ENCODE measurements around the gene DHX35. TPM values are rescaled to one million over a fixed set of nuclear protein-coding genes. Genes with fewer than 3 reads are reported as not detected.

The DHX35 gene
- total RNA-seq, 1 donor = 8.9 TPM

GRCh38 chr20:38947931-38948362 is 14.2 kb upstream of the DHX35 start:
- DNase-seq (ENCODE audit: low read depth) = no peak
- no peak overlapping the region for H3K4me3 ChIP-seq (ENCODE audit: low read depth, low read length)
- TF ChIP-seq CTCF (IDR thresholded peaks at IDR 0.05; ENCODE audit: insufficient read depth, low read length) = no peak

GRCh38 chr20:38950254-38950653 is 11.9 kb upstream of the DHX35 start:
- TF ChIP-seq CTCF (IDR thresholded peaks at IDR 0.05; ENCODE audit: insufficient read depth, low read length) = no peak
- no peak overlapping the region for H3K4me3 ChIP-seq (ENCODE audit: low read depth, low read length)
- no peak for DNase-seq (ENCODE audit: low read depth)

GRCh38 chr20:38951611-38952010 is 10.5 kb upstream of the DHX35 start:
- TF ChIP-seq CTCF (IDR thresholded peaks at IDR 0.05; ENCODE audit: insufficient read depth, low read length) = no peak
- no peak overlapping the region for H3K4me3 ChIP-seq (ENCODE audit: low read depth, low read length)
- no peak for DNase-seq (ENCODE audit: low read depth)

GRCh38 chr20:38952153-38952552 is 10.0 kb upstream of the DHX35 start:
- no peak for TF ChIP-seq CTCF (IDR thresholded peaks at IDR 0.05; ENCODE audit: insufficient read depth, low read length)
- no peak overlapping the region for H3K4me3 ChIP-seq (ENCODE audit: low read depth, low read length)
- no peak for DNase-seq (ENCODE audit: low read depth)

- H3K4me3 ChIP-seq (ENCODE audit: low read depth, low read length) = no peak overlapping the region
- DNase-seq (ENCODE audit: low read depth) = no peak
- no peak for TF ChIP-seq CTCF (IDR thresholded peaks at IDR 0.05; ENCODE audit: insufficient read depth, low read length)
Observed at GRCh38 chr20:38953630-38954340, 8.4 kb upstream of the DHX35 start.

GRCh38 chr20:38957235-38957876 is 4.8 kb upstream of the DHX35 start:
- TF ChIP-seq CTCF (IDR thresholded peaks at IDR 0.05; ENCODE audit: insufficient read depth, low read length) = no peak
- H3K4me3 ChIP-seq (ENCODE audit: low read depth, low read length) = no peak overlapping the region
- DNase-seq (ENCODE audit: low read depth) = no peak

Measured in fibroblast of the aortic adventitia (primary cell).